ENCODE measurements around the gene MCM9.
"Not testable (repeated sequence)": the region's sequence is repeated elsewhere in the genome, so short reads cannot be mapped to it uniquely, and the experiment has no call there.

The MCM9 gene

GRCh38 chr6:118893064-118893806 lies 41.7 kb downstream of the MCM9 start:
- DNase-seq, result peak; percentile 74

- DNase-seq, result no peak
Measured at GRCh38 chr6:118892355-118892991, 42.5 kb downstream of the MCM9 start.

GRCh38 chr6:118890997-118891790 lies 43.8 kb downstream of the MCM9 start:
- DNase-seq, result no peak

GRCh38 chr6:118889163-118889562 lies 45.8 kb downstream of the MCM9 start:
- DNase-seq, result peak; percentile 24

- peak; percentile 40 for DNase-seq
Measured at GRCh38 chr6:118886641-118887040, 48.3 kb downstream of the MCM9 start.

GRCh38 chr6:118882314-118882905 lies 52.5 kb downstream of the MCM9 start:
- DNase-seq, result no peak

GRCh38 chr6:118881440-118882313 lies 53.3 kb downstream of the MCM9 start:
- no peak for DNase-seq

- no peak for DNase-seq
Measured at GRCh38 chr6:118877806-118878205, 57.2 kb downstream of the MCM9 start.

GRCh38 chr6:118876814-118877213 lies 58.1 kb downstream of the MCM9 start:
- DNase-seq, result no peak

GRCh38 chr6:118876198-118876597 lies 58.8 kb downstream of the MCM9 start:
- DNase-seq, result no peak

GRCh38 chr6:118875672-118876071 lies 59.3 kb downstream of the MCM9 start:
- DNase-seq, result peak; percentile 24

- no peak for DNase-seq
Measured at GRCh38 chr6:118873239-118873638, 61.7 kb downstream of the MCM9 start.

GRCh38 chr6:118872726-118873125 lies 62.2 kb downstream of the MCM9 start:
- DNase-seq, result no peak

- DNase-seq, result no peak
Measured at GRCh38 chr6:118872318-118872717, 62.6 kb downstream of the MCM9 start.

GRCh38 chr6:118871331-118871730 lies 63.6 kb downstream of the MCM9 start:
- DNase-seq, result no peak

- DNase-seq, result no peak
Measured at GRCh38 chr6:118869894-118870589, 64.9 kb downstream of the MCM9 start.

- DNase-seq, result no peak
Measured at GRCh38 chr6:118869350-118869749, 65.6 kb downstream of the MCM9 start.

- DNase-seq, result not testable (repeated sequence)
Measured at GRCh38 chr6:118868901-118869300, 66.1 kb downstream of the MCM9 start.

GRCh38 chr6:118867181-118867580 lies 67.8 kb downstream of the MCM9 start:
- no peak for DNase-seq

GRCh38 chr6:118865100-118865391 lies 69.9 kb downstream of the MCM9 start:
- no peak for DNase-seq

GRCh38 chr6:118864341-118865099 lies 70.4 kb downstream of the MCM9 start:
- DNase-seq, result no peak

Data from NCI-H1092 (cell line).